ENCODE results near the gene ST6GAL1.
"Not testable (repeated sequence)": the region's sequence is repeated elsewhere in the genome, so short reads cannot be mapped to it uniquely, and the experiment has no call there.

The ST6GAL1 gene

DNA sequence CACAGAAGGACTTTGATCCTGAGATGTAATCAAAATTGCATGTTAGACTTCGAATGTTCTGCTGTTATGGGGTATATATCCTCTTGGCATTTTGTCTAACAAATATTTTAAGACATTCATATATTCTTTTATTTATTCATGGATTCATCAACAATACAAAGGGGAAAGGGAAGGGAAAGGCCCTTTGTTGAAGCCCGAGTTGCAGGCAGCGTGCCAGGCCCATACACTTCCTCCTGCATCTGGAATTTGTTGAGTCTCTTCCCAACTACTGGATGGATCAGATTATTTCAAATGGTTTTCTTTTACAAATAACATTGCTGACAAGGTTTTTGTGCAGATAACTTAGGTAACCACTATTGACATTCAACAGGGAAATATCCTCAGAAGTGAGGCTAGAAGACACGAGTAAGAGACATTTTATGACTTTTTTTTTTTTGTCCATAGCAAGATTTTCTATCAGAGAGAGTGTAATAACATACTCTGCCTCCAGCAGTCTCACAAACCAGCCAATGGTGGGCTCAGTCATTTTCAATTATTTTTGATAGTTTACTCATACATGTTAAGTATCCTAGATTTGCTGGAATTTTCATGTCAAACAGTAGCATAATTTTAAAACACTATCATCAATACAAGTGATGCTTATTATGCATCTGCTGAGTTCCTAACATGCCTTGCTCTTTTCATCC lies 114.7 kb downstream of the ST6GAL1 start:
- Histone ChIP-seq H3K4me1 (ENCODE audit: insufficient read depth, insufficient read length) (no peaks in the 10 kb centered on the region), H3K36me3 (ENCODE audit: insufficient read depth, insufficient read length, low read length) (peaks cover 24% of the 10 kb centered on the region)

DNA sequence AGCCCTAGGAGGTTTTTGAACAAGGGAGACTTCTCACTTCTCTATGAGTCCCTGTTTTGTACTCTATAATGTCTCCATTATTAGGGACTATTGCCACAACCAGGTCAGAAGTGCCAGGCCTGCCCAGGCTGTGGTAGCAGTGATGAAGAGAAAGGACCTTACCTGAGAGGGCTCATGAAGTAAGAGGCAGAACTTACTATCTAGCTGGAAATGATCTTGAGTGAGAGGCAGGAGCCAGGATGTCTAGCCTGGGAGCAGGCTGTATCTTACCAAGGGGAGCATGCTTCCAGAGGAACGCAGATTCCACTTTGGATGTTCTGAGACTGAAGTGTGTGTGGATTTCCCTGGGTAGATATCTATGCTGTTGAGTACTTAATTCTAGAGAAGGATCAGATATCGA lies 115.7 kb downstream of the ST6GAL1 start:
- H3K9me3 ChIP-seq (ENCODE audit: insufficient read depth, low read length): no peaks in the 10 kb centered on the region
- no peak overlapping the region for H3K9ac ChIP-seq (ENCODE audit: insufficient read length, low read depth)
- no peaks in the 10 kb centered on the region for H3K4me1 ChIP-seq (ENCODE audit: insufficient read depth, insufficient read length)
- no peak for TF ChIP-seq YY1 (IDR thresholded peaks at IDR 0.05; ENCODE audit: insufficient read depth, insufficient read length)
- TF ChIP-seq SUZ12 (IDR thresholded peaks at IDR 0.05; ENCODE audit: extremely low read depth, insufficient read depth, insufficient read length): no peak
- no peak for TF ChIP-seq ZNF274 (IDR thresholded peaks at IDR 0.05; ENCODE audit: low read depth, low read length)
- no peak overlapping the region for H3K4me3 ChIP-seq (ENCODE audit: insufficient read length, low read depth)
- H3K27me3 ChIP-seq (ENCODE audit: insufficient read depth, insufficient read length): no peaks in the 10 kb centered on the region
- peaks cover 26% of the 10 kb centered on the region for H3K36me3 ChIP-seq (ENCODE audit: insufficient read depth, insufficient read length, low read length)
- DNase-seq (ENCODE audit: low read depth, low spot score): no peak

More for the DNA sequence above, 114.7 kb downstream of the ST6GAL1 start:
- Histone ChIP-seq H3K9me3 (ENCODE audit: insufficient read depth, low read length) (no peaks in the 10 kb centered on the region), H3K27me3 (ENCODE audit: insufficient read depth, insufficient read length) (no peaks in the 10 kb centered on the region), H3K9ac (ENCODE audit: insufficient read length, low read depth) (no peak overlapping the region), H3K4me3 (ENCODE audit: insufficient read length, low read depth) (no peak overlapping the region)
- no peak for TF ChIP-seq ZNF274 (IDR thresholded peaks at IDR 0.05; ENCODE audit: low read depth, low read length)
- no peak for TF ChIP-seq YY1 (IDR thresholded peaks at IDR 0.05; ENCODE audit: insufficient read depth, insufficient read length)
- TF ChIP-seq SUZ12 (IDR thresholded peaks at IDR 0.05; ENCODE audit: extremely low read depth, insufficient read depth, insufficient read length): no peak
- no peak for DNase-seq (ENCODE audit: low read depth, low spot score)

DNA sequence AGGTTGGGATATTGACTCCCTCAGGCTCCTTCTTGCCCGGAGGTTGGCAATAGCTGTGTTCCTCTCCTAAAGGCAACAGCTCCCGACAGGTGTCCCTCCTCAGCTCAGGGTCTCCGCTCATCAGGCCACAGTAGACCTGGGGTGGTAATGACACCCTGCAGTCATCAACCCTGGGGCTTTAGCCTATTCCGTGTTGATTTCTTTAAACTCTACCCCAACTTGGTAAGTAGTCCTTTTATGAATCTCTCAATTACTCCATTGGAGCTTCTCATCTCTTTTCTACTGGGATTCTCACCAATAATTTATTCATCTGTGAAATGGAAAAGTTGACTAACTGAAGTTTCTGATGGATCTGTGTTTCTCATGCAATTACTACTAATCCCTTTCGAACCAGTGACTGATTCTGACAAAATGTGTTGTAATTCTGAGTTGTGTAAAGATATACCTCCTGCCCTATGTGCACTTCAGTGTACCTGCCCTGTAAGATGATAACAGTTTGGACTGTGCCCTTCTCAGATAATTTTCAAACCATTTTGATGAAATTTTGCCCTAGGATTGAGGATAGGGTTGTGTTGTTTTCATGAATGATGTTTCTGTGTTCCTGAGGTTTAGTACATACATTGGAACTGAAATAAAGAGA lies 119.3 kb downstream of the ST6GAL1 start:
- no peak overlapping the region for H3K4me3 ChIP-seq (ENCODE audit: insufficient read length, low read depth)
- no peak for DNase-seq (ENCODE audit: low read depth, low spot score)
- H3K9ac ChIP-seq (ENCODE audit: insufficient read length, low read depth): no peak overlapping the region
- TF ChIP-seq SUZ12 (IDR thresholded peaks at IDR 0.05; ENCODE audit: extremely low read depth, insufficient read depth, insufficient read length) (no peak), ZNF274 (IDR thresholded peaks at IDR 0.05; ENCODE audit: low read depth, low read length) (no peak), YY1 (IDR thresholded peaks at IDR 0.05; ENCODE audit: insufficient read depth, insufficient read length) (no peak)
- peaks cover 5% of the 10 kb centered on the region; the same call in 1 of the 2 replicates for H3K9me3 ChIP-seq (ENCODE audit: insufficient read depth, low read length)
- no peaks in the 10 kb centered on the region for H3K27me3 ChIP-seq (ENCODE audit: insufficient read depth, insufficient read length)
- H3K4me1 ChIP-seq (ENCODE audit: insufficient read depth, insufficient read length): no peaks in the 10 kb centered on the region
- H3K36me3 ChIP-seq (ENCODE audit: insufficient read depth, insufficient read length, low read length): peaks cover 21% of the 10 kb centered on the region

DNA sequence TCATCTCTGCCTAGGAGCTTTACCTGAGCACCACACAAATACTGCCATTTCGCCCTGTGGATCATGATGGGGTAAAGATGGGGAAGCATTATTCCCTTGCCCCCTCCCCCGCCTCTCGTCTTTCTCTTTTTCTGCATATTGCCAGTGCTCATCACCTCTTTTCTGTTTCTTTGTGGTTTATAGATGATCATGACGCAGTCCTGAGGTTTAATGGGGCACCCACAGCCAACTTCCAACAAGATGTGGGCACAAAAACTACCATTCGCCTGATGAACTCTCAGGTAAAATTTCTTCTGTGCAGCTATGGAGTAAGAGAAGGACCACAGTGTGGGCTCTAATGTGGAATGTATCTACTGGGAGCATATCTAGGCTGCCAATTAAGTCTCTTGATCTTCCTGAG lies 120.7 kb downstream of the ST6GAL1 start:
- H3K27me3 ChIP-seq (ENCODE audit: insufficient read depth, insufficient read length): no peaks in the 10 kb centered on the region
- DNase-seq (ENCODE audit: low read depth, low spot score): no peak
- peaks cover 7% of the 10 kb centered on the region; the same call in 1 of the 2 replicates for H3K9me3 ChIP-seq (ENCODE audit: insufficient read depth, low read length)
- H3K4me1 ChIP-seq (ENCODE audit: insufficient read depth, insufficient read length): no peaks in the 10 kb centered on the region
- H3K4me3 ChIP-seq (ENCODE audit: insufficient read length, low read depth): no peak overlapping the region
- peaks cover 19% of the 10 kb centered on the region for H3K36me3 ChIP-seq (ENCODE audit: insufficient read depth, insufficient read length, low read length)
- H3K9ac ChIP-seq (ENCODE audit: insufficient read length, low read depth): no peak overlapping the region
- TF ChIP-seq ZNF274 (IDR thresholded peaks at IDR 0.05; ENCODE audit: low read depth, low read length) (no peak), YY1 (IDR thresholded peaks at IDR 0.05; ENCODE audit: insufficient read depth, insufficient read length) (no peak), SUZ12 (IDR thresholded peaks at IDR 0.05; ENCODE audit: extremely low read depth, insufficient read depth, insufficient read length) (no peak)

DNA sequence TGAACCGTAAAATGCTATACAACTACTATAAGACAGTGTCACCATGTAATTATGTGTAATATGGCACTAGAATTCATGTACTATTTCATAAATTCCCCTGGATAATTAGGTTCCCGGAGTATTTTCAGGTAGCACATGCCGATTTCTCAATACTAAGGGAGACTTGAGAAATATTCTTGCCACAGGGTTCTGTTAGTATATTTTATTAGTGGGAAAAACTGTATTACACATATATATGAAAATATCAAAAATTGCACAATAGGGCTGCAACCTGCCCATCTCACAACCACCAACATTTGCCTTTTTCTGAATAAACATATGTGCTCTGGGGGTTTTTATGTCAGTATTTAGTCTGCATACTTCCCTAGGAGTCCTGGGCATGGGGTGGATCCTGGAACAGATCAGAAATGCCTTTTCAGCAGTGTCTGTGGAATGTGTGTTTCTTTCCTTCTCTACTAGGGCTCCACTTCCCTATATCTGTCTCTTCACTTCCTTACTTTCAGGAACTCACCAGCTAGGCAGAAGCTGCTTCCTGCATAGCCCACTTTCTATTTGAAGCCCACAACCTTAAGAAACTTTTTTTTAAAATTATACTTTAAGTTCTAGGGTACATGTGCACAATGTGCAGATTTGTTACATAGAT lies 121.5 kb downstream of the ST6GAL1 start:
- H3K9me3 ChIP-seq (ENCODE audit: insufficient read depth, low read length): peaks cover 8% of the 10 kb centered on the region; the same call in 1 of the 2 replicates
- H3K36me3 ChIP-seq (ENCODE audit: insufficient read depth, insufficient read length, low read length): peaks cover 18% of the 10 kb centered on the region
- no peak overlapping the region for H3K4me3 ChIP-seq (ENCODE audit: insufficient read length, low read depth)
- no peak for DNase-seq (ENCODE audit: low read depth, low spot score)
- H3K4me1 ChIP-seq (ENCODE audit: insufficient read depth, insufficient read length): no peaks in the 10 kb centered on the region
- no peaks in the 10 kb centered on the region for H3K27me3 ChIP-seq (ENCODE audit: insufficient read depth, insufficient read length)
- TF ChIP-seq ZNF274 (IDR thresholded peaks at IDR 0.05; ENCODE audit: low read depth, low read length): no peak
- TF ChIP-seq YY1 (IDR thresholded peaks at IDR 0.05; ENCODE audit: insufficient read depth, insufficient read length): no peak
- no peak overlapping the region for H3K9ac ChIP-seq (ENCODE audit: insufficient read length, low read depth)

DNA sequence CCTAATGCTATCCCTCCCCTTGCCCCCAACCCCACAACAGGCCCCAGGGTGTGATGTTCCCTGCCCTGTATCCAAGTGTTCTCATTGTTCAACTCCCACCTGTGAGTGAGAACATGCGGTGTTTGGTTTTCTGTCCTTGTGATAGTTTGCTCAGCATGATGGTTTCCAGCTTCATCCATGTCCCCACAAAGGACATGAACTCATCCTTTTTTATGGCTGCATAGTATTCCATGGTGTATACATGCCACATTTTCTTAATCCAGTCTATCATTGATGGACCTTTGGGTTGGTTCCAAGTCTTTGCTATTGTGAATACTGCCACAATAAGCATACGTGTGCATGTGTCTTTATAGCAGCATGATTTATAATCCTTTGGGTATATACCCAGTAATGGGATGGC lies 122.1 kb downstream of the ST6GAL1 start:
- Histone ChIP-seq H3K36me3 (ENCODE audit: insufficient read depth, insufficient read length, low read length) (peaks cover 20% of the 10 kb centered on the region), H3K9me3 (ENCODE audit: insufficient read depth, low read length) (peaks cover 14% of the 10 kb centered on the region; the same call in 1 of the 2 replicates)
- not testable (repeated sequence) for H3K9ac ChIP-seq (ENCODE audit: insufficient read length, low read depth)

DNA sequence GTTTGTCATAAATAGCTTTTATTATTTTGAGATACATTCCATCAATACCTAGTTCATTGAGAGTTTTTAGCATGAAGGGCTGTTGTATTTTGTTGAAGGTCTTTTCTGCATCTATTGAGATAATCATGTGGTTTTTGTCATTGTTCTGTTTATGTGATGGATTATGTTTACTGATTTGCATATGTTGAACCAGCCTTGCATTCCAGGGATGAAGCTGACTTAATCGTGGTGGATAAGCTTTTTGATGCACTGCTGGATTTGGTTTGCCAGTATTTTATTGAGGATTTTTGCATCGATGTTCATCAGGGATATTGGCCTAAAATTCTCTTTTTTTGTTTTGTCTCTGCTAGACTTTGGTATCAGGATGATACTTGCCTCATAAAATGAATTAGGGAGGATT lies 124.1 kb downstream of the ST6GAL1 start:
- not testable (repeated sequence) for H3K4me3 ChIP-seq (ENCODE audit: insufficient read length, low read depth); DNase-seq (ENCODE audit: low read depth, low spot score); H3K27me3 ChIP-seq (ENCODE audit: insufficient read depth, insufficient read length); H3K9ac ChIP-seq (ENCODE audit: insufficient read length, low read depth); H3K4me1 ChIP-seq (ENCODE audit: insufficient read depth, insufficient read length)
- H3K9me3 ChIP-seq (ENCODE audit: insufficient read depth, low read length): peaks cover 32% of the 10 kb centered on the region
- peaks cover 34% of the 10 kb centered on the region for H3K36me3 ChIP-seq (ENCODE audit: insufficient read depth, insufficient read length, low read length)

More for the DNA sequence above, 122.1 kb downstream of the ST6GAL1 start:
- not testable (repeated sequence) for H3K4me1 ChIP-seq (ENCODE audit: insufficient read depth, insufficient read length); H3K27me3 ChIP-seq (ENCODE audit: insufficient read depth, insufficient read length); DNase-seq (ENCODE audit: low read depth, low spot score); H3K4me3 ChIP-seq (ENCODE audit: insufficient read length, low read depth)

DNA sequence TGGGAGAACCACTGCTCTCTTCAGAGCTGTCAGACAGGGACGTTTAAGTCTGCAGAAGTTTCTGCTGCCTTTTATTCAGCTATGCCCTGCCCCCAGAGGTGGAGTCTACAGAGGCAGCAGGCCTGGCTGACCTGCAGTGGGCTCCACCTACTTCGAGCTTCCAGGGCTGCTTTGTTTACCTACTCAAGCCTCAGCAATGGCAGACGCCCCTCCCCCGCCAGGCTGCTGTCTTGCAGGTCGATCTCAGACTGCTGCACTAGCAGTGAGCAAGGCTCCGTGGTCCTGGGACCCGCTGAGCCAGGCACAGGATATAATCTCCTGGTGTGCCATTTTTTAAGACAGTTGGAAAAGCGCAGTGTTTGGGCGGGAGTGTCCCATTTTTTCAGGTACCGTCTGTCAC lies 127.5 kb downstream of the ST6GAL1 start:
- peaks cover 27% of the 10 kb centered on the region for H3K36me3 ChIP-seq (ENCODE audit: insufficient read depth, insufficient read length, low read length)
- H3K4me3 ChIP-seq (ENCODE audit: insufficient read length, low read depth); H3K4me1 ChIP-seq (ENCODE audit: insufficient read depth, insufficient read length); H3K9ac ChIP-seq (ENCODE audit: insufficient read length, low read depth); DNase-seq (ENCODE audit: low read depth, low spot score); H3K27me3 ChIP-seq (ENCODE audit: insufficient read depth, insufficient read length): not testable (repeated sequence)
- peaks cover 29% of the 10 kb centered on the region for H3K9me3 ChIP-seq (ENCODE audit: insufficient read depth, low read length)
